HepG2 (cell line): ENCODE data around the gene PLCG1.

Experiments
- NFRKB ChIP-seq: fragments of 450-650 bp; IDR thresholded peaks from 2 replicates; pipeline ENCODE4 v1.6.1; 2017
- TF ChIP-seq, protein P1 (sequence below): sonication (generic); formaldehyde crosslinking; IDR thresholded peaks from 2 replicates; pipeline ENCODE4 v1.5.0; 2020; ENCODE audit warnings: mild to moderate bottlenecking, missing genetic modification reagents, moderate library complexity

- TF ChIP-seq, protein P1, sequence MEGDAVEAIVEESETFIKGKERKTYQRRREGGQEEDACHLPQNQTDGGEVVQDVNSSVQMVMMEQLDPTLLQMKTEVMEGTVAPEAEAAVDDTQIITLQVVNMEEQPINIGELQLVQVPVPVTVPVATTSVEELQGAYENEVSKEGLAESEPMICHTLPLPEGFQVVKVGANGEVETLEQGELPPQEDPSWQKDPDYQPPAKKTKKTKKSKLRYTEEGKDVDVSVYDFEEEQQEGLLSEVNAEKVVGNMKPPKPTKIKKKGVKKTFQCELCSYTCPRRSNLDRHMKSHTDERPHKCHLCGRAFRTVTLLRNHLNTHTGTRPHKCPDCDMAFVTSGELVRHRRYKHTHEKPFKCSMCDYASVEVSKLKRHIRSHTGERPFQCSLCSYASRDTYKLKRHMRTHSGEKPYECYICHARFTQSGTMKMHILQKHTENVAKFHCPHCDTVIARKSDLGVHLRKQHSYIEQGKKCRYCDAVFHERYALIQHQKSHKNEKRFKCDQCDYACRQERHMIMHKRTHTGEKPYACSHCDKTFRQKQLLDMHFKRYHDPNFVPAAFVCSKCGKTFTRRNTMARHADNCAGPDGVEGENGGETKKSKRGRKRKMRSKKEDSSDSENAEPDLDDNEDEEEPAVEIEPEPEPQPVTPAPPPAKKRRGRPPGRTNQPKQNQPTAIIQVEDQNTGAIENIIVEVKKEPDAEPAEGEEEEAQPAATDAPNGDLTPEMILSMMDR (CRISPR knock-in tag) = no peak
- no peak for TF ChIP-seq NFRKB
Measured at GRCh38 chr20:41143354-41143753, 6.0 kb downstream of the PLCG1 start.
